ENCODE results near the gene PDE4DIP. TPM values are rescaled to one million over a fixed set of nuclear protein-coding genes. Genes with fewer than 3 reads are reported as not detected.
"Not testable (repeated sequence)": the region's sequence is repeated elsewhere in the genome, so short reads cannot be mapped to it uniquely, and the experiment has no call there.

PDE4DIP gene
- polyA plus RNA-seq, 1 donor from 2014 or later = 151 TPM

DNA sequence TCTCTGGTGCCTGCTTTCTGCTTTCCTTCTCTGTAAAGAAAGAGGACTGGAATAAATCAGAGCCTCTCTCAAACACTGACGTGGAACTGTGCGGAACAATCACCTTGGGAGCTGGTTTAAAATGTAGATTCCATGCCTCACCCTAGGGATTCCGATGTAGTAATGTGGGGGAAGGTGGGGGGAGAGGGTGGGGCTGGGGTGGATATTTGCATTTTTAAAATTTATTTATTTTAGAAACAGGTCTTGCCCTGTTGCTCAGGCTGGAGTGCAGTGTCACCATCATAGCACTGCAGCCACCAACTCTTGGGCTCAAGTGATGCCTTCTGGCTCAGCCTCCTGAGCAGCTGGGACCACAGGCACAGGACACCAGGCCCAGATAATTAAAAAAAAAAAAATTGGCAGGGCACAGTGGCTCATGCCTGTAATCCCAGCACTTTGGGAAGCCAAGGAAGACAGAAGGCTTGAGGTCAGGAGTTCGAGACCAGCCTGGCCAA, 45.9 kb downstream of the PDE4DIP start:
- not testable (repeated sequence) for H4K20me1 ChIP-seq (ENCODE audit: insufficient read depth); H3K9me3 ChIP-seq (ENCODE audit: low read length); H3K27ac ChIP-seq (ENCODE audit: low read length); H3K27me3 ChIP-seq (ENCODE audit: insufficient read depth, low read depth, low read length); H3F3A ChIP-seq (ENCODE audit: insufficient read depth, low read length, poor library complexity, severe bottlenecking); H3K4me3 ChIP-seq (ENCODE audit: low read length); H3K79me2 ChIP-seq (replicated peaks; ENCODE audit: insufficient read depth, low read length); H2AFZ ChIP-seq (ENCODE audit: low read depth, low read length); H3K9ac ChIP-seq (ENCODE audit: low read length); H3K4me2 ChIP-seq (ENCODE audit: low read length); H3K9me2 ChIP-seq (ENCODE audit: insufficient read depth, low read length); H3K36me3 ChIP-seq (ENCODE audit: insufficient read depth, low read length)

DNA sequence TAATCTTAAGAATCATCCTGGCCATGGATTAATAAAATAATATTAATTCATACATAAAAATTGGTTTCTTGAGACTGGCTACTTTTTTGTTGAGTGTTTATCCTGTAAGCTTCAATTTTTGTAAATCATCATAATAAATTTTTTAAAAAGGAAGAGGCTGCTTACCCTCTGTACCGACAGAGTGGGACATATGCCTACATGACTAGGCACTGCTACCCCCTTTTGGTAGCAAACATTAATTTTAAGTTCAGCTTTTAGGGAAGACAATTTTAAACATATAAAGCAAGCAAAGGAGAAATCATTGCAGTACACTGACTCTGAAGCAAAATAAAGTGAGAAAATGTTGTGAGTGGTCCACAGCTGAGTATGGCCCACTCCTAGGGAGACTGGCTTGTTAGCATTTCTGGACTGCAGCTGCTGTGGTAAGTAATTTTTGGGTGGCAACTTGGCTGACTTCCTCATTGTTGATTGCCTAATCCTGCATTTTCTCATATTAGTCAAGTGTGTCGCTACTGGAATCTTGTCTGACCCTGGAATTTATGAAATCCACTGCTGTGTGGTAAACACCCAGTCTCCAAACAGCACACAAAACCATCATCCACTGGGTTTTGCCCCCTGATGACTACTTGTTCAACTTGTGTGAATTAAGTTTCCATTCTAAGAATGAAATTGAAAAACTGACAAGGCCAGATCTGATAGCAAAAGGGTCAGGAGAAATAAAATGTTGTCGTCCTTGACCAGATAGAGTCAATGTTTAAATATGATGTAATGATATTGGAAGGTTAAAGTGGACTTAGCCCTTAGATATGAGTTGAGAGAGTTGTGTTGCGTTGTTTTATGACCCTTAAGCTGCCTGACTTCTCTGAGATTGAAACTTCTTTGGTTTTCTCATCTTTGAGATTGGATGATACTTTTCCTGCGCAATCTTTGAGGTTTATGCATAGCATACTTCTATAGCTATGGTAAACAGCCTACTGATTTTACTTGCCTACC, 50.4 kb downstream of the PDE4DIP start:
- not testable (repeated sequence) for H3K9me3 ChIP-seq (ENCODE audit: low read length); H4K20me1 ChIP-seq (ENCODE audit: insufficient read depth); H3K27ac ChIP-seq (ENCODE audit: low read length); H3K4me3 ChIP-seq (ENCODE audit: low read length); H3K79me2 ChIP-seq (replicated peaks; ENCODE audit: insufficient read depth, low read length); H3K9ac ChIP-seq (ENCODE audit: low read length); H3K27me3 ChIP-seq (ENCODE audit: insufficient read depth, low read depth, low read length); H3K36me3 ChIP-seq (ENCODE audit: insufficient read depth, low read length); H3K4me2 ChIP-seq (ENCODE audit: low read length); H3F3A ChIP-seq (ENCODE audit: insufficient read depth, low read length, poor library complexity, severe bottlenecking); H3K9me2 ChIP-seq (ENCODE audit: insufficient read depth, low read length); H2AFZ ChIP-seq (ENCODE audit: low read depth, low read length)

DNA sequence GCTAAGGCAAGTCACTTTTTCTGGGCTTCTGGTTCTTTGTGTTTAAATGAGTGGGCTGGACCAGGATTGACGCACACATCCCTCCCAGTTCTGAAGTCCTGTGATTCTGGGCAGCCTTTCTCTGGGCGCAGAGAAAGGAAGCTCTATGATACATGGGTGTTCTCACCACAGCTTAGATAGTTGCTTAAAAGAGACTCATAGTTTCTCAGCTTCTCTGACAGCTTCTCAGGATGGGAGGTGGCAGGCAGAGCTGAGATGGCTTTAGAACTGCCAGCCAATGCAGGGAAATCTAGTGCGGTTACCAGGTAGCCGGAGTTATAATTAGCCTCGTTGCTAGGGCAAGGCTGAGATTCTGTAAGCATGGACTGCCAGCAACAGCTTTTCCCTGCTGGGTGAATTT, 55.8 kb downstream of the PDE4DIP start:
- H4K20me1 ChIP-seq (ENCODE audit: insufficient read depth); H3K36me3 ChIP-seq (ENCODE audit: insufficient read depth, low read length); H3K79me2 ChIP-seq (replicated peaks; ENCODE audit: insufficient read depth, low read length); H3K27ac ChIP-seq (ENCODE audit: low read length); H3K4me2 ChIP-seq (ENCODE audit: low read length); H3K27me3 ChIP-seq (ENCODE audit: insufficient read depth, low read depth, low read length); H3K4me3 ChIP-seq (ENCODE audit: low read length); H3F3A ChIP-seq (ENCODE audit: insufficient read depth, low read length, poor library complexity, severe bottlenecking); H3K9ac ChIP-seq (ENCODE audit: low read length); H3K9me3 ChIP-seq (ENCODE audit: low read length); H2AFZ ChIP-seq (ENCODE audit: low read depth, low read length); H3K9me2 ChIP-seq (ENCODE audit: insufficient read depth, low read length): not testable (repeated sequence)

DNA sequence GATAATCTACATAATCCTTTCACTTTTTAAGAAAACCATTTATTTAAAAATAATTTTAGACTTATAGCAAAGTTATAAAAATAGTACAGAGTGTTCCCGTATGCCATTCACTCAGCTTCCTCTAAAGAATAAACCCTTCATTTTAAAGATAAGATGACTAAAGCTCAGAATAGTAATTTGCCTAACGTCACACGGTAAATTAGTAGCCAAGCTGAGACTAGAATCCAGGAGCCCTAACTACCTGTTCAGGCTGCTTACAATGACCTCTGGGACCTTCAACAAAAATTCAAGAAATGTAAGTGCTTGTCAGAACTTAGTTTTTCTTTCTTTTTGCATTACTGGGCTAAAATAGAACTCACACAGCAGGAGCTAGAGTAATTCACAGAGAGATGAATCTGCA, 56.5 kb downstream of the PDE4DIP start:
- H2AFZ ChIP-seq (ENCODE audit: low read depth, low read length); H4K20me1 ChIP-seq (ENCODE audit: insufficient read depth); H3K9me2 ChIP-seq (ENCODE audit: insufficient read depth, low read length); H3K9me3 ChIP-seq (ENCODE audit: low read length); H3K9ac ChIP-seq (ENCODE audit: low read length); H3F3A ChIP-seq (ENCODE audit: insufficient read depth, low read length, poor library complexity, severe bottlenecking); H3K4me3 ChIP-seq (ENCODE audit: low read length); H3K36me3 ChIP-seq (ENCODE audit: insufficient read depth, low read length); H3K4me2 ChIP-seq (ENCODE audit: low read length); H3K27ac ChIP-seq (ENCODE audit: low read length); H3K79me2 ChIP-seq (replicated peaks; ENCODE audit: insufficient read depth, low read length); H3K27me3 ChIP-seq (ENCODE audit: insufficient read depth, low read depth, low read length): not testable (repeated sequence)

DNA sequence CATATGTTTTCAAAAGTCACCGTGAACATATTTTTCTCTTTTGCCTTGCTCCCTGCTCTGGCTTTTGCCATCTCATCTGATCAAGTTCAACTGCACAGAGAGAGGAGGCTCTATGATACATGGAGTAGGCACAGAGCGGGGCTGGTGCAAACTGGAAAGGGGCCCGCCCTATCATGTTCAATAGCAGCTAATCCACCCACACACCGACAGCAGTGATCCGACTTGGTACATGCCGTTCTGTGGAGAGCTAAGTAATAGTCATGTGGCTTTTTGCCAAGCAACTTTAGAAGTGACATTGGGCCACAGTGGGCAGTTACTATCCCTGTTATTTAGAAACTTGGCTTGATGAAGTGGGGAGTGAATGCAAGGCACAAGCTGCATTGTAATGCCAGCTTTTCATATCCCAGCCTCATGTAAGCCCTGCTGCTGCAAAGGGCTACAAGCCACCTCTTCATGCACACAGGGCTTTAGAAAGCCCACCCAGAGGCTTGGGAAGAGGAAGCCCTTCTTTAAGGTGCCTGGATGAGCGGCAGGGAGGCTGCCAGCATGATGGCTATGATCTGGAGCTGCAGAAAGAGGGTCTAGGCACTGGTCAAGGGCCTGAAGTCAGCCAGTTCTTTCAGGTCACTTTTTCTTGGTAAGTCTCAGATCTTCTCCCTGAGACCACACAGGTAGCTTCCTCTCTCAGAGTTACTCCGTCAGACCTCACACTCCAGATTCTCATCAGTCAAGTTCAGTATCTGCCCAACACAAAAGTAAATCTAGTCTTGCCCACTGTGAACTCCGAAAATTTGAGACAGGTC, 57.1 kb downstream of the PDE4DIP start:
- not testable (repeated sequence) for H3K9ac ChIP-seq (ENCODE audit: low read length); H3F3A ChIP-seq (ENCODE audit: insufficient read depth, low read length, poor library complexity, severe bottlenecking); H4K20me1 ChIP-seq (ENCODE audit: insufficient read depth); H3K36me3 ChIP-seq (ENCODE audit: insufficient read depth, low read length); H3K9me3 ChIP-seq (ENCODE audit: low read length); H3K9me2 ChIP-seq (ENCODE audit: insufficient read depth, low read length); H3K4me3 ChIP-seq (ENCODE audit: low read length); H3K27me3 ChIP-seq (ENCODE audit: insufficient read depth, low read depth, low read length); H3K79me2 ChIP-seq (replicated peaks; ENCODE audit: insufficient read depth, low read length); H2AFZ ChIP-seq (ENCODE audit: low read depth, low read length); H3K4me2 ChIP-seq (ENCODE audit: low read length); H3K27ac ChIP-seq (ENCODE audit: low read length)

DNA sequence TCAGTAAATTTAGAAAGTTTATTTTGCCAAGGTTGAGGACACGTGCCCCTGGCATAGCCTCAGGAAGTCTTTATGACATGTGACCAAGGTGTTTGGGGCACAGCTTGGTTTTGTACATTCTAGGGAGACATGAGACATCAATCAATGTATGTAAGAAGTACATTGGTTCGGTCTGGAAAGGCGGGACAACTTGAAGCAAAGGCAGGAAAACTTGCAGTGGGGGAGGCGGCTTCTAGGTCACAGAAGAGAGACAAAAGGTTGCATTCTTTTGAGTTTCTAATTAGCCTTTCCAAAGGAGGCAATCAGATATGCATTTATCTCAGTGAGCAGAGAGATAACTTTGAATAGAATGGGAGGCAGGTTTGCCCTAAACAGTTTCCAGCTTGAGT, 57.7 kb downstream of the PDE4DIP start:
- not testable (repeated sequence) for H3K27me3 ChIP-seq (ENCODE audit: insufficient read depth, low read depth, low read length); H3K79me2 ChIP-seq (replicated peaks; ENCODE audit: insufficient read depth, low read length); H3K9me3 ChIP-seq (ENCODE audit: low read length); H3K9ac ChIP-seq (ENCODE audit: low read length); H3F3A ChIP-seq (ENCODE audit: insufficient read depth, low read length, poor library complexity, severe bottlenecking); H2AFZ ChIP-seq (ENCODE audit: low read depth, low read length); H3K4me3 ChIP-seq (ENCODE audit: low read length); H3K4me2 ChIP-seq (ENCODE audit: low read length); H4K20me1 ChIP-seq (ENCODE audit: insufficient read depth); H3K9me2 ChIP-seq (ENCODE audit: insufficient read depth, low read length); H3K27ac ChIP-seq (ENCODE audit: low read length); H3K36me3 ChIP-seq (ENCODE audit: insufficient read depth, low read length)

DNA sequence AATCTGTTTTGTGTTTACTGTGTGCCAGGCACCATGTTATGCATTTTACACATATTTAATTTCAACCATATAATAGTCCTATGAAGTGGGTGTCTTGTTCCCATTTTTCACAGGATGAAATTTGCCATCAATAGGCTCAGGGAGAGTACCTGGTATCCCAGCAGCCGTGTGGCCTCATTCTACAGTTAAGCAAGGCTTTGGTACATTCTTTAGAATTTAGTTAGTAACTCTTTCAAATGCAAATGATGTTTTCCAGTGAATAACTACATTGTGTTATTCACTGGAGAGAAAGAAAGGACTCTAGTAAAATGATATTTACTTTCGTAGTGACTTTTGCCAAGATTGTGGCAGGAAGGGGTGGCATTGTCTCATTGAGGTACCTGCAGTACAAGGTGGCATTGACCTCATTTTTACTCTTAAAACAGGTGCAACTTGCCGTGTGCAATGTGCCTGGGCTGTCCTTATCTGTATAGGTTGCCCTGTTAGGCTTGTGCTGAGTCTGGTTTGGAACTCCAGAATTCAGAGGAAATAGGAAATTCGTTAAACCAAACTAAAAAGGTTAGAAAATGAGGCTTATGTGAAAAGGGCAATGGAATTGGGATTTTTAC, 65.1 kb downstream of the PDE4DIP start:
- not testable (repeated sequence) for H4K20me1 ChIP-seq (ENCODE audit: insufficient read depth); H3K36me3 ChIP-seq (ENCODE audit: insufficient read depth, low read length); H3K9me2 ChIP-seq (ENCODE audit: insufficient read depth, low read length); H3K9ac ChIP-seq (ENCODE audit: low read length); H3K27me3 ChIP-seq (ENCODE audit: insufficient read depth, low read depth, low read length); H3K27ac ChIP-seq (ENCODE audit: low read length); H2AFZ ChIP-seq (ENCODE audit: low read depth, low read length); H3K9me3 ChIP-seq (ENCODE audit: low read length); H3F3A ChIP-seq (ENCODE audit: insufficient read depth, low read length, poor library complexity, severe bottlenecking); H3K79me2 ChIP-seq (replicated peaks; ENCODE audit: insufficient read depth, low read length); H3K4me3 ChIP-seq (ENCODE audit: low read length); H3K4me2 ChIP-seq (ENCODE audit: low read length)

All from neural cell (in vitro differentiated cells).